ENCODE measurements around the gene ALDH3B1.

DNA sequence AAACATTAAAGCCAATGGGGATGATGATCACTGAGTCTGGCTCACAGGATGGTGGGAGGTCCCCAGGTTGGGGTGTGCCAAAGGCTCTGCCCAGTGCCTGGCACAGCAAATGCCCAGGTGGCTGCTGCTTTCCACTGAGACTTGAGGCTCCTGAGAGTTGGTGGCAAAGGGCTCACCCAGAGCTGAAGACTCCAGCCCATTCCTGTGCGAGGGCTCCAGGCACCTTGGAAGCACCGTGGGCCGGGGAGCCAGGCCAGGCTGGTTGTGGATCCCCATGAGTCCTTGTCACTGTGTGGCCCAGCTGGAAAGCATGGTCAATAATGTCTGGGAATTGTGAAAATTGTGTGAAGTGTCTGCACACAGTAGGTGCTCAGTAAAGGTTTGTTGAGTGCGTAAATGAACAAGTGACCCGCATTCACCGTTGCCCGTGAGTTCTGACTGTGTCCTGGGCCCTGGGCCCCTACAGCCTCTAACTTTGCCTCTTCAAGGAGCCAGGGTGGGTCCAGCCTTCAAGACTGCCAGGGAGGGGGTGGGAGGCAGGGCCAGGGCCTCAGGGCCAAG is 3.4 kb upstream of the ALDH3B1 start:
- TF ChIP-seq, protein P1, sequence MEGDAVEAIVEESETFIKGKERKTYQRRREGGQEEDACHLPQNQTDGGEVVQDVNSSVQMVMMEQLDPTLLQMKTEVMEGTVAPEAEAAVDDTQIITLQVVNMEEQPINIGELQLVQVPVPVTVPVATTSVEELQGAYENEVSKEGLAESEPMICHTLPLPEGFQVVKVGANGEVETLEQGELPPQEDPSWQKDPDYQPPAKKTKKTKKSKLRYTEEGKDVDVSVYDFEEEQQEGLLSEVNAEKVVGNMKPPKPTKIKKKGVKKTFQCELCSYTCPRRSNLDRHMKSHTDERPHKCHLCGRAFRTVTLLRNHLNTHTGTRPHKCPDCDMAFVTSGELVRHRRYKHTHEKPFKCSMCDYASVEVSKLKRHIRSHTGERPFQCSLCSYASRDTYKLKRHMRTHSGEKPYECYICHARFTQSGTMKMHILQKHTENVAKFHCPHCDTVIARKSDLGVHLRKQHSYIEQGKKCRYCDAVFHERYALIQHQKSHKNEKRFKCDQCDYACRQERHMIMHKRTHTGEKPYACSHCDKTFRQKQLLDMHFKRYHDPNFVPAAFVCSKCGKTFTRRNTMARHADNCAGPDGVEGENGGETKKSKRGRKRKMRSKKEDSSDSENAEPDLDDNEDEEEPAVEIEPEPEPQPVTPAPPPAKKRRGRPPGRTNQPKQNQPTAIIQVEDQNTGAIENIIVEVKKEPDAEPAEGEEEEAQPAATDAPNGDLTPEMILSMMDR (IDR thresholded peaks at IDR 0.05 in 2 of 3, conservative IDR thresholded peaks at IDR 0.05 in 1 of 3; ENCODE audit: insufficient read depth in 2 of 3, low read depth in 1 of 3, low read length in 3 of 3): no peak
- TF ChIP-seq GATAD2A (IDR thresholded peaks at IDR 0.05): no peak
- no peak for TF ChIP-seq EP300 (IDR thresholded peaks at IDR 0.05; ENCODE audit: low read length)
- TF ChIP-seq, protein P2, sequence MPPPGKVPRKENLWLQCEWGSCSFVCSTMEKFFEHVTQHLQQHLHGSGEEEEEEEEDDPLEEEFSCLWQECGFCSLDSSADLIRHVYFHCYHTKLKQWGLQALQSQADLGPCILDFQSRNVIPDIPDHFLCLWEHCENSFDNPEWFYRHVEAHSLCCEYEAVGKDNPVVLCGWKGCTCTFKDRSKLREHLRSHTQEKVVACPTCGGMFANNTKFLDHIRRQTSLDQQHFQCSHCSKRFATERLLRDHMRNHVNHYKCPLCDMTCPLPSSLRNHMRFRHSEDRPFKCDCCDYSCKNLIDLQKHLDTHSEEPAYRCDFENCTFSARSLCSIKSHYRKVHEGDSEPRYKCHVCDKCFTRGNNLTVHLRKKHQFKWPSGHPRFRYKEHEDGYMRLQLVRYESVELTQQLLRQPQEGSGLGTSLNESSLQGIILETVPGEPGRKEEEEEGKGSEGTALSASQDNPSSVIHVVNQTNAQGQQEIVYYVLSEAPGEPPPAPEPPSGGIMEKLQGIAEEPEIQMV (tag; conservative IDR thresholded peaks at IDR 0.05; ENCODE audit: low read depth): no peak
- no peak for TF ChIP-seq MAZ (CRISPR knock-in tag; conservative IDR thresholded peaks at IDR 0.05 in 1 of 2, IDR thresholded peaks at IDR 0.05 in 1 of 2)
- no peak for TF ChIP-seq SLC30A9 (CRISPR knock-in tag; IDR thresholded peaks at IDR 0.05)
- no peak for TF ChIP-seq EZH2 (IDR thresholded peaks at IDR 0.05; ENCODE audit: borderline replicate concordance, low read depth, low read length)
- no peak for TF ChIP-seq POLR2AphosphoS5 (IDR thresholded peaks at IDR 0.05; ENCODE audit: control insufficient read depth, insufficient read depth, low read depth, low read length)
- TF ChIP-seq STAG1 (CRISPR knock-in tag; IDR thresholded peaks at IDR 0.05; ENCODE audit: borderline replicate concordance): no peak
- TF ChIP-seq GABPA (tag; conservative IDR thresholded peaks at IDR 0.05; ENCODE audit: low read depth): no peak
- TF ChIP-seq POLR2G (IDR thresholded peaks at IDR 0.05; ENCODE audit: low read depth, low read length): no peak
- TF ChIP-seq BRCA1 (IDR thresholded peaks at IDR 0.05): no peak
- no peak for TF ChIP-seq BRCA1 (CRISPR knock-in tag; IDR thresholded peaks at IDR 0.05)
- TF ChIP-seq, protein P3, sequence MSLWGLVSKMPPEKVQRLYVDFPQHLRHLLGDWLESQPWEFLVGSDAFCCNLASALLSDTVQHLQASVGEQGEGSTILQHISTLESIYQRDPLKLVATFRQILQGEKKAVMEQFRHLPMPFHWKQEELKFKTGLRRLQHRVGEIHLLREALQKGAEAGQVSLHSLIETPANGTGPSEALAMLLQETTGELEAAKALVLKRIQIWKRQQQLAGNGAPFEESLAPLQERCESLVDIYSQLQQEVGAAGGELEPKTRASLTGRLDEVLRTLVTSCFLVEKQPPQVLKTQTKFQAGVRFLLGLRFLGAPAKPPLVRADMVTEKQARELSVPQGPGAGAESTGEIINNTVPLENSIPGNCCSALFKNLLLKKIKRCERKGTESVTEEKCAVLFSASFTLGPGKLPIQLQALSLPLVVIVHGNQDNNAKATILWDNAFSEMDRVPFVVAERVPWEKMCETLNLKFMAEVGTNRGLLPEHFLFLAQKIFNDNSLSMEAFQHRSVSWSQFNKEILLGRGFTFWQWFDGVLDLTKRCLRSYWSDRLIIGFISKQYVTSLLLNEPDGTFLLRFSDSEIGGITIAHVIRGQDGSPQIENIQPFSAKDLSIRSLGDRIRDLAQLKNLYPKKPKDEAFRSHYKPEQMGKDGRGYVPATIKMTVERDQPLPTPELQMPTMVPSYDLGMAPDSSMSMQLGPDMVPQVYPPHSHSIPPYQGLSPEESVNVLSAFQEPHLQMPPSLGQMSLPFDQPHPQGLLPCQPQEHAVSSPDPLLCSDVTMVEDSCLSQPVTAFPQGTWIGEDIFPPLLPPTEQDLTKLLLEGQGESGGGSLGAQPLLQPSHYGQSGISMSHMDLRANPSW (CRISPR knock-in tag; IDR thresholded peaks at IDR 0.05): no peak

Data from K562 (cell line).